HG03064 (cell line): ENCODE measurements around the gene ADSS2.
"Not testable (repeated sequence)": the region's sequence is repeated elsewhere in the genome, so short reads cannot be mapped to it uniquely, and the experiment has no call there.

ENCODE experiments used
- ATAC-seq: cut with Tn5 transposase; IDR thresholded peaks from one replicate; pipeline ENCODE4 v1.9.1; 2021; ENCODE audit warnings: low read depth; ENCODE audit not compliant: unreplicated experiment

The ADSS2 gene

GRCh38 chr1:244369256-244370057 is 82.3 kb downstream of the ADSS2 start:
- no peak for ATAC-seq

- no peak for ATAC-seq
Observed at GRCh38 chr1:244368279-244368678, 83.4 kb downstream of the ADSS2 start.

GRCh38 chr1:244367399-244368114 is 84.2 kb downstream of the ADSS2 start:
- no peak for ATAC-seq

- ATAC-seq: no peak
Observed at GRCh38 chr1:244365809-244366208, 85.9 kb downstream of the ADSS2 start.

GRCh38 chr1:244365262-244365661 is 86.4 kb downstream of the ADSS2 start:
- ATAC-seq: not testable (repeated sequence)

GRCh38 chr1:244362476-244362875 is 89.2 kb downstream of the ADSS2 start:
- ATAC-seq: no peak

GRCh38 chr1:244361764-244362473 is 89.8 kb downstream of the ADSS2 start:
- no peak for ATAC-seq
